ENCODE measurements around the gene ADAMTS17.
"Not testable (repeated sequence)": the region's sequence is repeated elsewhere in the genome, so short reads cannot be mapped to it uniquely, and the experiment has no call there.

The ADAMTS17 gene

GRCh38 chr15:99983171-99983885, 358.4 kb downstream of the ADAMTS17 start:
- no peak for DNase-seq

DNA sequence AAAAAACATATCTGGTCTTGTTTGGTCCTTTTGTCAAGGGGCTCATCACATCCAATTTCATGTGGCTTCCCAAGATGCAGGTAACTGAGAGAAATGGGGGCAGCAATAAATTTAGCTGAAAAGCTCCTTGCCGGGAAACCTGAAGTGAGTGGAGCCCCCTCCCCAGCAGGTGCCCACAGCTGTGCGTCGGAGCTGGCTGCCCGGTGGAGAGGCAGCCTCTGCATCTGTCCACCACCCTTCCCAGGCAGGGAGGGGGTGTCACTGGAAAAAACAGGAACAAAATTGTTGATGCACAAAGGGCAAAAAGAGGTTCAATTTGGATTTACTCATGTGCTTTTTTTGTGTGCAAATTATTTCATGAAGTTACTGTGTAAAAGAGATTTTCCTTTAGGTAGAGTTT, 359.1 kb downstream of the ADAMTS17 start:
- no peak for DNase-seq

DNA sequence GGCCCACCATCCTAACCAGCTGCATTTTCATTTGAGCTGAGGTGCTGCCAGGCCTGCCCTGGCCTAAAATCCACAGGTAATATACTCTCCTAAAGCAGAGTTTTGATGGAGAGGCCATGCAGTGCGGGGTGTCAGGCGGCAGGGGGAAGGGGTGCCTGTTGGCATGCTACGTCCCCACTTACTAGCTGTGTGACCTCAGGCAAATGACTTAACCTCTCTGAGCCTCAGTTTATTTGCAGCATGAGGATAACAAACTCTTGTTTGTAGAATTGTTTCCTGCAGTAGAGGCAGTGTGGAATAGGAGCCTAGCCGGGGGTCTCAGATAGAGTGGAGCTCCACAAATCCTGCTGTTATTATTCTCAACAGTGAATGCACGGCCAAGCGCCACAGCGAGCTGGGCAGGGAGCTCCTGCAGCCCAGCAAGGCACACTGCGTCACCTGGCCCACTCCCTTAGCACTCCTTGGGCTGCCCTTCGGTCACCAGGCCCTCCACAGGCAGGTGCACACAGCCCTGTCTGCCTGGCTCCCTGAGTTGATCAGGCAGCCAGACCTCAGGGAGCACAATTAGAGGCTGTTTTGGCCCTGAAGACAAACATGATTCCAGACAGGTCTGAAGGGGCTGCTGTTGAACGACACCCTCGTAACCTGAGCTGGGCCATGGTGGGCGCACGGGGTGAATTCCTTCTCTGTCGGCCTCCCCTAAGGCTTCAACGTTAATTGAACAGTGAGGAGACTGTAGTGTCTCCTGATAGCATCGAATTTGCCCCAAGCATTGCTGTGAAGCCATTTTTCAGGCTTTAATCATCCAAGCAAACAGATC, 359.7 kb downstream of the ADAMTS17 start:
- no peak for DNase-seq

DNA sequence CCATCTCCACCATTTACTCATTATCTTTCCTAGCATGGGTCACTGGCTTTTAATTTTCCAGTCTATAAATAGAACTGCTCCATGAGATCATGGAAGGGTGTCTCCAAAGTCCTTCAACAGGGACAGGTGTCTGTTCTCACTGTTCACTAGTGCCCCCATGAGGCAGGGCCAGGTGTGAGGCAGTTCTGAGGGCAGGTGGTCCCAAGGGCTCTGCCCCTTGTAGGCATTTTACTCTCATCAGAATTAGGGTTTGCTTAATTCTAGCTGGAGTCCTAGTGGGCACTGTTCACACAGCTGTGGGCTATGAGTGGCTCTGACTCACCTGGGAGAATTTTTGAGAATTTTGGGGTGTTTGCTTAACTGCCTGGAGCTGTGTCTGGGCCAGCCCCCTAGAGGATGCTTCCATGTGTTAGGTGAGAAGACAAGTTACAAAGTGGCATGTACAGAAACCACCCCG, 360.6 kb downstream of the ADAMTS17 start:
- no peak for DNase-seq

GRCh38 chr15:99980752-99981151, 361.0 kb downstream of the ADAMTS17 start:
- DNase-seq = no peak

- not testable (repeated sequence) for DNase-seq
These were observed 361.9 kb downstream of the ADAMTS17 start for GRCh38 chr15:99979886-99980285.

DNA sequence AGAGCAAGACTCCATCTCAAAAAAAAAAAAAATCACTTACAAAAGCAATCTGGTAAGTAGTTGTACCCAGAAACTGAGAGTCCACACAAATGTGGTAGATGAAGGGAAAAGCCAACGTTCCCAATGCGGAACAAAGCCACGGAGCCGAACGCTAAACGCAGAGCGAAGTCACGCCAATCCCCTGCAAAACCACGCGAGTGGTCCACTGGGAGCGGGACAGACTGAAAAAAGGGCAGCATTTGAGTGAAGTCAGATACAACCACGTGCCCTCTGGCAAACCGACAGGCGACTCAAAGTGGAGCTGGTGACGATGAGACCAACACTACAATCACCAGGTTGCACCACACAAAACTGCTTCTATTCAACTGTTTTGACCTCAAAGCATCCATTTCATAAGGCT, 362.4 kb downstream of the ADAMTS17 start:
- no peak for DNase-seq

DNA sequence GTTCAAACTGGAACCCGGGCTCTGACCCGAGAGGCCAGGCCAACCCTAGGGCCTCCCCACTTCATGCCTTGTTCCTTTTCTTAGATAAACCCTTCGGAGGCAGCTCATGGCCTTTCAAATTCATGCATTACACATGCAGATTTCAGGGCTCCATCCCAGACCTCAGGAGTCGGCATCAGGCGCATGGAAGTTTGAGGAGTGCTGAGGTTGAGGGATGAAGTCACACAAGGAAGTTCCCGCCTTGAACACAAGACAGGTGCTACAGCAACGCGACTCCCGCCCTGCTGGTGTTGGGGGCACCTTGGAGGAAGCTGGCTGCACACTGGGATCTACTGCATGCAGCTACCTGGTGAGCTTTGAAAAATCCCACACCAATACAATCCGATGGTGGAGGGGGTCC, 363.3 kb downstream of the ADAMTS17 start:
- DNase-seq = no peak

DNA sequence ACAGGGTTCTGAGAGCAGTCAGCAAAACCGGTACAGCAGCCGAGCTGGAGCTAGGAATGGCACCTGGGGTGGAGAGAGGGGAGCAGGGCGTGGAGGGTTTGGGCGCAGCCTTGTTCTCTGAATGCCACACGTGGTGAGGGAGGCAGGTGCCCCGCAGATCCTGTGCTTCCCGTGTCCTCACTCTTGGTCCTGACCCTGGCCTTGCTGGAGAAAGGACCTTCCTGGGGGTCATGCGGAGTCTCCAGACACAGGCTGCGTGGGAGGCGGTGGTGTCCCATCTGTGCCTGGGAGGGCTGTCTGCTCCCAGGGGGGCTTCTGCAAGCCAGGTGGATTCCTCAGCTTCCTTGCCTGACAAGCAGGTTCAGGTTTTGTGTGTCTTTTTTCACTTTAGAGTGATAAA, 363.8 kb downstream of the ADAMTS17 start:
- DNase-seq = no peak

- no peak for DNase-seq
These were observed 364.9 kb downstream of the ADAMTS17 start for GRCh38 chr15:99976811-99977271.

- no peak for DNase-seq
These were observed 365.8 kb downstream of the ADAMTS17 start for GRCh38 chr15:99976000-99976399.

DNA sequence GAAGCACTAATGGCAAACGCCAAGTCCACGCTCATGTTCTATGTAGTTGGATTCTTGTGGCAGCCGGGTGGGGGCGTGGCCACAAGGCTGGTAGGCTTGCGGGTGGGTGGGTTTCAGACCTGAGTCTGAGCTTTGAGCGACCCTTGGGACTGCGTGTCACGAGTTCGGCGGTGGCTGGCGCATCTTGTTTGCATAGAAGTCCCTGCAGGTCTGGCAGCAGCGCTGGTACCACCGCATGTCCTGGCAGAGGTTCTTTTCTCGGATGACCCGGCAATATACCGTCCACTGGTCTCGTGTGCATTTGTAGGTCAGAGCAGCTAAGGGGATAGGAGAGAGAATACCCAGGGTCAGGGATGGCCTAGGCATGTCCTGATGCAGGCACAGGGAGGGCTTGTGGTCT, 367.5 kb downstream of the ADAMTS17 start:
- no peak for DNase-seq

DNA sequence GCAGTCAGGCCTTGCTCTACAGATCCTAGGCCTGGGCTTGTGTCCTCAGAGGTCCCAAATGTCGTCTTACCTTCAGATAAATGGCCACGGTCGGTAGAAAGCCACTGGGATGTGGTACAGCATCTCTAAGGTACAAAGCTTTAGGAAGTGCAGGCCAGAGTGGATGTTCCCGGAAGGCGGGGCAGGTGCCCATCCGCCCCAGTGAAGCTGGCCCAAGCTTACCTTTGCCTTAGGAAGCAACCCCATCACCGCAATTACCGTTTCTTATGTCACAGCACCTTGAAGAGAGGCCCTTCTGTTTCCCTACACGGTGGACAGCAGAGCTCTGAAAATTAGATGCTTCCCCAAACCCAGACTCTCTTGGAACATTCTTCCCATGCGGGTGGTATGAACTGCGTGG, 368.4 kb downstream of the ADAMTS17 start:
- DNase-seq = no peak

- no peak for DNase-seq
These were observed 370.8 kb downstream of the ADAMTS17 start for GRCh38 chr15:99970891-99971430.

GRCh38 chr15:99969261-99969920, 372.4 kb downstream of the ADAMTS17 start:
- no peak for DNase-seq

- DNase-seq = no peak
These were observed 373.9 kb downstream of the ADAMTS17 start for GRCh38 chr15:99967841-99968371.

GRCh38 chr15:99966815-99967214, 375.0 kb downstream of the ADAMTS17 start:
- no peak for DNase-seq

GRCh38 chr15:99965376-99965775, 376.4 kb downstream of the ADAMTS17 start:
- DNase-seq = no peak

- no peak for DNase-seq
These were observed 377.8 kb downstream of the ADAMTS17 start for GRCh38 chr15:99963976-99964375.

- no peak for DNase-seq
These were observed 378.5 kb downstream of the ADAMTS17 start for GRCh38 chr15:99963096-99963825.

DNA sequence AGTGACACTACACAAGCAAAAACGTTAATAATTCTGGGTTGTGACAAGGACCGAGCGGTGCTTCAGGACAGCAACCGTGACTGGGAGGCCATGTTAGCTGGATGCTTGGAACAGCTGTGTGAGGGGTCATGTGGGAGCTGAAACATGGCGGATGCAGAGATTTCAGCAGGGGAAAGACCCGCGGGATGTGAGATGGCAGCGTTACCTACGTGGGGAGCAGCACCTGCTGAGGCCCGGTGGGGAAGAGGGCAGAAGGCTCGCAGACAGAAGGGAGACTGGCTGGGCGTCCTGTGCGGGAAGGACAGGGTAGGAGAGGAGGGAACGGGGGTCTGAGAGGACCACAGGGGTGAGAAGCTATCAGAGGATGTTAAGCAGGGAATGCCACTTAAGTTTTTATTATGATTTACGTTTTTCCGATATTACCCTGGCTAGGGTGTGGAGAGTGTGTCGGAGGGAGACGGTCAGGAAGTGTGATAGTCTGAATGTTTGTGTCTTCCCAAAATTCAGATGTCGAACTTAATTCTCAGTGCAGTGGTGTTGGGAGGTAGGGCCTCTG, 379.7 kb downstream of the ADAMTS17 start:
- DNase-seq = no peak

GRCh38 chr15:99961011-99961441, 380.7 kb downstream of the ADAMTS17 start:
- no peak for DNase-seq

Measured in retina (tissue), 1 donor.